HUES64 (cell line): ENCODE results near the gene JOSD2.

Source experiments
- H3K27ac ChIP-seq: 2 replicates; pipeline ENCODE4 v1.7.0; 2013; ENCODE audit warnings: low read depth, low read length, inconsistent platforms
- H3K27me3 ChIP-seq: 2 replicates; pipeline ENCODE4 v1.6.1; 2013; ENCODE audit warnings: mild to moderate bottlenecking, low read length; ENCODE audit not compliant: insufficient read depth
- H3K36me3 ChIP-seq: 2 replicates; pipeline ENCODE4 v1.6.1; 2013; ENCODE audit warnings: mild to moderate bottlenecking, low read length; ENCODE audit not compliant: insufficient read depth
- H3K4me1 ChIP-seq: 2 replicates; pipeline ENCODE4 v1.6.1; 2013; ENCODE audit warnings: mild to moderate bottlenecking, low read length, moderate library complexity; ENCODE audit not compliant: insufficient read depth
- H3K4me3 ChIP-seq: 2 replicates; pipeline ENCODE4 v1.5.1; 2013; ENCODE audit warnings: mild to moderate bottlenecking, low read length, moderate library complexity
- H3K9ac ChIP-seq: 2 replicates; pipeline ENCODE4 v1.6.1; 2013; ENCODE audit warnings: mild to moderate bottlenecking, low read depth, low read length
- H3K9me3 ChIP-seq: 2 replicates; pipeline ENCODE4 v1.6.1; 2013; ENCODE audit warnings: low read depth, low read length; ENCODE audit not compliant: insufficient read depth
- WGBS: fragments of 150-250, 120-280 bp; methylation state at CpG from one replicate; pipeline ENCODE4 v1.1.7; 2013; ENCODE audit warnings: missing lambda C conversion rate; 5-methylcytosine and 5-hydroxymethylcytosine counted together

Gene JOSD2

GRCh38 chr19:50512112-50512998 is 1.4 kb upstream of the JOSD2 start:
- Histone ChIP-seq H3K9me3 (0 out of 2 replicates have a peak, but pooled peaks cover 3% of the 10 kb centered on the region), H3K27ac (no peak overlapping the region), H3K4me1 (no peaks in the 10 kb centered on the region), H3K36me3 (no peaks in the 10 kb centered on the region), H3K4me3 (no peak overlapping the region), H3K27me3 (peaks cover 3% of the 10 kb centered on the region; the same call in 1 of the 2 replicates), H3K9ac (no peak overlapping the region)
- 93% methylated on average over 36 of the region's 36 CpGs for WGBS

GRCh38 chr19:50510700-50511068 is 307 bp downstream of the JOSD2 start:
- WGBS = 42% methylated on average over 10 of the region's 10 CpGs
- H3K4me1 ChIP-seq = no peaks in the 10 kb centered on the region
- H3K36me3 ChIP-seq = no peaks in the 10 kb centered on the region
- H3K4me3 ChIP-seq = peak overlapping the region; percentile 53
- H3K9me3 ChIP-seq = 0 out of 2 replicates have a peak, but pooled peaks cover 3% of the 10 kb centered on the region
- peak overlapping the region; percentile 9; the same call in 1 of the 2 replicates for H3K27ac ChIP-seq
- peaks cover 3% of the 10 kb centered on the region; the same call in 1 of the 2 replicates for H3K27me3 ChIP-seq
- H3K9ac ChIP-seq = peak overlapping the region; percentile 38

- 73% methylated on average over 26 of the region's 26 CpGs for WGBS
- peaks cover 3% of the 10 kb centered on the region; the same call in 1 of the 2 replicates for H3K27me3 ChIP-seq
- H3K9me3 ChIP-seq = 0 out of 2 replicates have a peak, but pooled peaks cover 3% of the 10 kb centered on the region
- peak overlapping the region; percentile 53 for H3K4me3 ChIP-seq
- peak overlapping the region; percentile 38; the same call in 1 of the 2 replicates for H3K9ac ChIP-seq
- H3K27ac ChIP-seq = no peak overlapping the region
- H3K36me3 ChIP-seq = no peaks in the 10 kb centered on the region
- H3K4me1 ChIP-seq = no peaks in the 10 kb centered on the region
Observed at GRCh38 chr19:50510121-50510670, 795 bp downstream of the JOSD2 start.

- H3K9ac ChIP-seq = no peak overlapping the region
- 0 out of 2 replicates have a peak, but pooled peaks cover 3% of the 10 kb centered on the region for H3K9me3 ChIP-seq
- no peak overlapping the region for H3K4me3 ChIP-seq
- no peaks in the 10 kb centered on the region for H3K4me1 ChIP-seq
- WGBS = 87% methylated on average over 11 of the region's 11 CpGs
- H3K27me3 ChIP-seq = peaks cover 3% of the 10 kb centered on the region; the same call in 1 of the 2 replicates
- no peaks in the 10 kb centered on the region for H3K36me3 ChIP-seq
- H3K27ac ChIP-seq = no peak overlapping the region
Observed at GRCh38 chr19:50509366-50509765, 1.6 kb downstream of the JOSD2 start.

GRCh38 chr19:50508843-50509190 is 2.2 kb downstream of the JOSD2 start:
- H3K27me3 ChIP-seq = peaks cover 3% of the 10 kb centered on the region; the same call in 1 of the 2 replicates
- 0 out of 2 replicates have a peak, but pooled peaks cover 3% of the 10 kb centered on the region for H3K9me3 ChIP-seq
- H3K4me3 ChIP-seq = no peak overlapping the region
- no peak overlapping the region for H3K27ac ChIP-seq
- H3K36me3 ChIP-seq = no peaks in the 10 kb centered on the region
- H3K4me1 ChIP-seq = no peaks in the 10 kb centered on the region
- WGBS = 86% methylated on average over 3 of the region's 3 CpGs
- no peak overlapping the region for H3K9ac ChIP-seq

GRCh38 chr19:50507376-50507775 is 3.6 kb downstream of the JOSD2 start:
- no peaks in the 10 kb centered on the region for H3K4me1 ChIP-seq
- H3K36me3 ChIP-seq = no peaks in the 10 kb centered on the region

GRCh38 chr19:50506700-50507099 is 4.3 kb downstream of the JOSD2 start:
- Histone ChIP-seq H3K27ac (no peak overlapping the region), H3K36me3 (no peaks in the 10 kb centered on the region), H3K9me3 (0 out of 2 replicates have a peak, but pooled peaks cover 3% of the 10 kb centered on the region), H3K4me1 (no peaks in the 10 kb centered on the region), H3K4me3 (no peak overlapping the region), H3K27me3 (peaks cover 3% of the 10 kb centered on the region; the same call in 1 of the 2 replicates), H3K9ac (no peak overlapping the region)
- WGBS = 86% methylated on average over 6 of the region's 10 CpGs

More at GRCh38 chr19:50507376-50507775, 3.6 kb downstream of the JOSD2 start:
- no peak overlapping the region for H3K27ac ChIP-seq
- no peak overlapping the region for H3K4me3 ChIP-seq
- H3K27me3 ChIP-seq = peaks cover 3% of the 10 kb centered on the region; the same call in 1 of the 2 replicates
- 91% methylated on average over 8 of the region's 8 CpGs for WGBS
- 0 out of 2 replicates have a peak, but pooled peaks cover 3% of the 10 kb centered on the region for H3K9me3 ChIP-seq
- H3K9ac ChIP-seq = no peak overlapping the region

- H3K9ac ChIP-seq = no peak overlapping the region
- H3K4me1 ChIP-seq = no peaks in the 10 kb centered on the region
- WGBS = 92% methylated on average over 30 of the region's 30 CpGs
- H3K27ac ChIP-seq = no peak overlapping the region
- peaks cover 3% of the 10 kb centered on the region; the same call in 1 of the 2 replicates for H3K27me3 ChIP-seq
- 0 out of 2 replicates have a peak, but pooled peaks cover 3% of the 10 kb centered on the region for H3K9me3 ChIP-seq
- no peak overlapping the region for H3K4me3 ChIP-seq
- H3K36me3 ChIP-seq = no peaks in the 10 kb centered on the region
Observed at GRCh38 chr19:50505856-50506611, 5.0 kb downstream of the JOSD2 start.

- Histone ChIP-seq H3K9me3 (no peaks in the 10 kb centered on the region), H3K27me3 (peaks cover 34% of the 10 kb centered on the region), H3K9ac (no peak overlapping the region), H3K36me3 (no peaks in the 10 kb centered on the region), H3K4me3 (no peak overlapping the region), H3K27ac (no peak overlapping the region), H3K4me1 (no peaks in the 10 kb centered on the region)
- WGBS = 81% methylated on average over 25 of the region's 25 CpGs
Observed at GRCh38 chr19:50501568-50502475, 9.2 kb downstream of the JOSD2 start.

GRCh38 chr19:50501186-50501567 is 9.8 kb downstream of the JOSD2 start:
- Histone ChIP-seq H3K4me3 (no peak overlapping the region), H3K9me3 (no peaks in the 10 kb centered on the region), H3K36me3 (no peaks in the 10 kb centered on the region), H3K4me1 (no peaks in the 10 kb centered on the region), H3K27ac (no peak overlapping the region), H3K27me3 (peaks cover 37% of the 10 kb centered on the region), H3K9ac (no peak overlapping the region)
- 81% methylated on average over 12 of the region's 12 CpGs for WGBS
